ENCODE measurements around the gene FGFBP2.
A peak's percentile ranks its signal among the peaks of the same experiment; 100 is the strongest.

FGFBP2 gene, protein sequence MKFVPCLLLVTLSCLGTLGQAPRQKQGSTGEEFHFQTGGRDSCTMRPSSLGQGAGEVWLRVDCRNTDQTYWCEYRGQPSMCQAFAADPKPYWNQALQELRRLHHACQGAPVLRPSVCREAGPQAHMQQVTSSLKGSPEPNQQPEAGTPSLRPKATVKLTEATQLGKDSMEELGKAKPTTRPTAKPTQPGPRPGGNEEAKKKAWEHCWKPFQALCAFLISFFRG

DNA sequence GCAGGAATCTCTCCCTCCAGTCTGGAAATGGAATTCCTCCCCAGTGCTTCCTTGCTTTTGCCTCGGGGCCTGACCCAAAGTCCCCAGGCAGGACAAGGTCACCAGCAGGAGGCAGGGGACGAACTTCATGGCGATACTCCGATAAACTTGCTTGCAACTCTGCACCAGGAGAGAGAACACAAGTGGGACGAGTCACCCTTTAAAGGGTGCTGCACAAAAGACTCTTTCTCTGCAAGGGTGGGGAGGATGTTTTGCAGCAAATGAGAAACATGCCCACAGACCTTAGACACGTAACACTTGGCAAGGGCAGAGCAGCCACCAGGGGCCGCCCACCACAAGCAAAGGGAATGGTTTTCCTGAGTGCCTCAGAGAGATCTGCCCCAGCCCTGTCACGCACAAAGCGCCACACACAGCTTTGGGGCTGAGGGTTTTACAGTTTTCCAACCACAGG, at the start of gene FGFBP2:
Gene FGFBP2 (minus strand): TSS at position 175 of the 451 bp plus-strand sequence. CDS start 46 bp downstream, at position 129.
- DNase-seq (ENCODE audit: extremely low read depth in 1 of 2, low read depth in 1 of 2) = peak; percentile 44 to 55

DNA sequence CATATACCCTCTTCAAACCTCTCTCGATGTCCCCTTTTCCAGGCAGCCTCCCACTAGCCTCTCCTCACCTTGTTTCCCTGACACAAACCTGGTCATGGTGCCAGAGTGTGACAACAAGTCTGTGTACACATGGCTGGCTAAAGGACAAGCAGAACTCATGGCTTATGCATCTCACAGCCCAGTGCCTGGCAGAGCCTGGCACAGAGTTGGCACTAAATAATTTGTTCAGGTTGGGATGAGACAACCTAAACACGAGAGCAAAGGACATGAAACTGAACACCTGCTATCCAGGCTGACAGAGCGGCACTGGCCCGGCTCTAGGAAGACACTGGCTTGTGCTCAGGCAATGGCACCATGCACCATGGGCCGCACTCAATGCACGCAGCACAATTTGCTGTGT, 48.2 kb upstream of the FGFBP2 start:
- DNase-seq (ENCODE audit: extremely low read depth in 1 of 2, low read depth in 1 of 2) = no peak

DNA sequence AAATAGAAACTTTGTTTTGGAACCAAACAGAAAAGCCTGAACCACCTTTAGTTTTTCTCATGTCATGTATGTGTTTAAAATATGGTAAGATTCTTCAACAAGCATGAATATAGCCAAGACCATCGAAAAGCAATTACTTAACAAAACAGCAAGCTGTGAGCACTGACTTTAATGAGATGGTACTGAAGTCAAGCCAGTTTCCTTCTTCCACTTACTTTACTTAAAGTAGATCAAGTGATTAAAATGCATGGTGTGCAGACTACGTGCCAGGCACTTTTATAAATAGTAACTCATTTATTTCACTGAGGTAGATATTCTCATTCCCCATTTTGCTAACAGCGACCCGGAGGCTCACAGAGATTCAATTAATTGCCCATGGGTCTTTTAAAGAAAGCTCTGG, 46.2 kb upstream of the FGFBP2 start:
- no peak for DNase-seq (ENCODE audit: extremely low read depth in 1 of 2, low read depth in 1 of 2)

DNA sequence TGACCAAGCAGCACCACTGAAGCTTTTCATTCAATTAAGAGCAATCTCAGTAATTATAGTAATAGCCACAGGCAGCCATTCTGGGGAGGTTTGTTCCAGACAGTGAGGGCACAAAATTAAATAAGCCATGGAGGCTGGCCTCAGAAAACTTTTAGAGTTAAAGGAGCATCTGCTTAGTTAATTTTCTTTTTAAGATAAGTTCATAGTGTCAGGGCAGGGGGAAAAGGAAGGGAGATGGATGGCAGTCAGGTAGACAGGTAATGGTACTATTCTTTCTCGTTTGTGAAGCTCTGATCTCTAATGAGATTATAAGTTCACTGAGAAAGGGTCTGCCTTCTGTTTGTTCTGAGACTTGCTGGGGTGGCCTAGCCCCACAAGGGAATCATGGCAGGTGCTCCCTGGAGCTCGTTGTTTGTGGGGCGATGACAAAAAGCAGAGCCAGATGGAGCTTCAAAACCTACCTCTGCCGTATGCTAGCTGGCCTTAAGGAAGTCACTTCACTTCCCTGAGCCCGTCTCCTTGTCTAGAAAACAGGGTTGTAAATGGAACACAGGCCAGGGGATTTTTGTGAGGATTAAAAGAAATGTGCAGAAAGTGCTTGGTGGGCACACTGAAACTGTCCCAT, 44.6 kb upstream of the FGFBP2 start:
- DNase-seq (ENCODE audit: extremely low read depth in 1 of 2, low read depth in 1 of 2) = no peak

DNA sequence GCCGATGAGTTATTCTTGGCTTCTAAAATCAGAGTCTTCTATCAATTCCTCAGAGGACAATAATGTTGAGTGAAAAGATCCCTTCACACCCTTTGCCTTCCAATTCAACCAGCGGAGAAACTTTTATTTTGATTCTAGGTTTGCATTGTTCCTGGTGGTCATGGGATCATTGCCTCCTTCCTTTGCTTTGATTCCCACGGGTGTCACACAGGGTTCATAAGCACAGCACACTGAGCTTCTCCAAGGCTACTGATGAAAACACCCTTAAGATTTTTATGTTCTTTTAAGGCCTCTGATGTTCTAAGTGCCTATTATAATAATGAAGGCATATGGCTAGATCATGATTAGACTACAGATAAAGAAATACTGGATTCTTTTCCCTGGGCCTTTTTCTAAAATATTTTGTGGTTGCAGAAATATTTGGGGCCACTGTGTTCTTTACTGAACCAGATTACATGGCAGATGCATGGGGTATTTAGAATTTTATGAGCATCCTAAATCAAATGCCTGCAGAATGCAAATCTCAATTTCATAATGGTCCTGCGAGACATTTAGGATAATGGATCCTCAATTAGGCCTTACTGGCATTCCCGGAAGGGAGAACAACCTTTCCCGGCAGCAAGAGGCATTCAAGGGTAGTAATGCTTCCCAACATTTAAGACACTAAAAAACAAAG, 43.9 kb upstream of the FGFBP2 start:
- no peak for DNase-seq (ENCODE audit: extremely low read depth in 1 of 2, low read depth in 1 of 2)

DNA sequence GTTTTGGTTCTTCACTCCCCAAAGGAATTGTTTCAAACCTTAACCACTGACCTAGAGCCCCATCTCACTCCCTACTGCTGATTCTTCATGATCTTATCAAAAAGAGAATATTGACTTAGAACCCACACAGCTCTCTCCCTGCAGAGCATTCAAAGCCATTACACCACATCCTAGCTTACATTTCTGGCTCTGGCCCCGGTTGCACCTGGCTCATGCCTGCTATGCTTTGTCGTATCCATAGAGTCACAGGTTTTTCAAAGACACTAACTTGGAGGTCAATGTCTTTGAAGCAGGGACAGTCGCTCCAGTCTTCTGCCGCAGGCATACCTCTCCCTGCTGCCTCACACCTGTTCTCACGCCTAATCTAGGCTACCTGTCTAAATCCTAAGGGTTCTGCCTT, 42.7 kb upstream of the FGFBP2 start:
- no peak for DNase-seq (ENCODE audit: extremely low read depth in 1 of 2, low read depth in 1 of 2)

DNA sequence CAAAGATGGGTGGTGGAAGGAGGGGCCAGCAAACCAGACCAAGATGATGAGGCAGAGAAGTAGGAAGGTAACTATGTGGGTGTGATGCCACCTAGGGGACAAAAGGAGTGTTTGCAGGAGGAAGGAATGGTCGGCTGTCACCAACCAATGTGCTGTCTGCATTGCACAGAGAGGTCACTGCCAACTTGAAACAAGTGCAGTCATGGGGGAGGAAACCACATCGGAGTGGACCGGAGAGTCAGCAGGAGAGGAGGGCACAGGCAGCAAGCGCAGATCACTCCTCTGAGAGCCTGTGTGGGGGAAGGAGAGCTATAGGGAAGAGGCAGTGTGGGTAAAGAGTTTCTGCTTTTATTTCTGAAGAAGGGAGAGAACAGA, 38.5 kb upstream of the FGFBP2 start:
- DNase-seq (ENCODE audit: extremely low read depth in 1 of 2, low read depth in 1 of 2) = peak in 1 of 2 donors; percentile 14

DNA sequence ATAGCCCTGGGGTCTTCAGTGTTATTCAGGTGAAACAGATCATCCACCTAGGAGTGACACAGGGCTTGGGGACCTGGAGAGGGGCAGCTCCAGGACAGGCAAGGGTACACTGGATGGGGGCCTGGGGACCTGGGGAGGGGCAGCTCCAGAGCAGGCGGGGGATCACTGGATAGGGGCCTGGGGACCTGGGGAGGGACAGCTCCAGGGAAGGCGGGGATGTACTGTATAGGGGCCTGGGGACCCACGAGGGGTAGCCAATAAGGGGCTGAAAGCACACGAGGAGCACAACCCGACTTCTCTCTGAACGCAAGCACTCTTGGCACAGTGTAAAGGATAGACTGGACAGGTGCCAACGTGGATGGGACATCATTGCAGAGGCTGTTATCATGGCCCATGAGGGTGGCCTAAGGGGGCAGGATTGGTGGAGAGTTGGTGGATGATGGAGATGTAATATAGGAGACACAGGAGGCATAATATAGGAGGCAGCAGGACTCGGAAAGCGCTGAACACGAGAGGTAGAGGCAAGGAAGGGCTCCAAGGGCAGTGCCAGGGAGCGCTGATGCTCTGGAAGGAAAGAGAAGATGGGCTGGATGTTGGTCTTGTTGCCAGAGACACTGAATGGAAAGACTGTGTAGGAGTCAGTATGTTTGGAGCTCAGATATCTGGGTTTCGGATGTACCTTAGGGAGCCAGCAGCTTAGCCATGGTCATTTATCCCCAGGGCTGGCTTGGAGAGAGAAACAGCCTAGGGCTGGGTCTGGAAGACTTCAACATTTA, 37.9 kb upstream of the FGFBP2 start:
- DNase-seq (ENCODE audit: extremely low read depth in 1 of 2, low read depth in 1 of 2) = no peak

DNA sequence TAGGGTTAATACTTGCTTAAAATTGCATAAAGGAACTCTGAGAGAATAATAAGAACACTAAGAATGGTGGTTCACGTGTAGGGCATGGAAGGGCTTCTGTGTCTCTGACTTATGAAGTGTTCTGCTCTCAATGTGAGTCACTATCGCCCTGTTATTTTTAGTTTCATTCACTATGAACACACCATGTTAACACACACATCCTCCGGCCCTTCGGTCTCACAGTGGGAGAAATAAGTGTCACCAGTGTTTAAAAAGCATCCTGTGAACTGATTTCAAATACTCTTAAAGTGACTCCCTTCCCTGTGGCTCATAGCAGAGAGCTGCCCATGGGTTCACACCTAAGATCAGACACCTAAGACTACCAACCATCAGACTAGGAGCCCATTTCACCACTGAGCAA, 33.8 kb upstream of the FGFBP2 start:
- DNase-seq (ENCODE audit: extremely low read depth in 1 of 2, low read depth in 1 of 2) = no peak

DNA sequence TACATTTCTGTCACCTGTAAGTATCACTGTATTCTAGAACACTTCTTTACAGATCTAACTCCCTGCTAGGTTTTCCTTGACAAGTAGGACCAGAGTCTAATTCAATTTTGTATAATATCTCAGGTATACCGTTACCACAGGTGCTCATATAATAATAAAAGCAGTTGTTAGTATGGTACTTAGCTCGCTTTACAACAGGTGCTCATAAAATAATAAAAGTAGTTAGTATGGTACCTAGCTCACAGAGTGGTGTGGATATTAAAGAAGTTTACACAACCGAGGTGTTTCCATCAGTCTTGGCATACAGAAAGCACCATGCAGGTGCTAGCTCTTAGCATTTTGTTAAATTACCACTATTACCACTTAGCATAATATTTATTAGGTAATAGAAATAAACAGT, 32.9 kb upstream of the FGFBP2 start:
- DNase-seq (ENCODE audit: extremely low read depth in 1 of 2, low read depth in 1 of 2) = no peak

DNA sequence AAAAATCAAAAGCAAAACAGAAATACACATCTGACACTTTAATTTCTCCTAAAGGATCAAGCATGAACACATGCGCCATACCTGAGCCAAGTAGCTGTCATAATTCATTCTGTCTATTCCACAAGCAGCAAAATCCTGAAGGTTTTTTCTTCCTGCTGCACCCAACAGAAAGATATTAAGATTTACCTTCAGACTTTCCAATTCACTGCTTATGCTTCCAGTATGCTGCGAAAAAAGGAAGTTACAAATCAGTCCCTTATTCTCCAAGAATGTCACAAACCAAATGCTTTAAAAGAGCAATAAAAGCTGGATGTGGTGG, 29.2 kb upstream of the FGFBP2 start:
- no peak for DNase-seq (ENCODE audit: extremely low read depth in 1 of 2, low read depth in 1 of 2)

DNA sequence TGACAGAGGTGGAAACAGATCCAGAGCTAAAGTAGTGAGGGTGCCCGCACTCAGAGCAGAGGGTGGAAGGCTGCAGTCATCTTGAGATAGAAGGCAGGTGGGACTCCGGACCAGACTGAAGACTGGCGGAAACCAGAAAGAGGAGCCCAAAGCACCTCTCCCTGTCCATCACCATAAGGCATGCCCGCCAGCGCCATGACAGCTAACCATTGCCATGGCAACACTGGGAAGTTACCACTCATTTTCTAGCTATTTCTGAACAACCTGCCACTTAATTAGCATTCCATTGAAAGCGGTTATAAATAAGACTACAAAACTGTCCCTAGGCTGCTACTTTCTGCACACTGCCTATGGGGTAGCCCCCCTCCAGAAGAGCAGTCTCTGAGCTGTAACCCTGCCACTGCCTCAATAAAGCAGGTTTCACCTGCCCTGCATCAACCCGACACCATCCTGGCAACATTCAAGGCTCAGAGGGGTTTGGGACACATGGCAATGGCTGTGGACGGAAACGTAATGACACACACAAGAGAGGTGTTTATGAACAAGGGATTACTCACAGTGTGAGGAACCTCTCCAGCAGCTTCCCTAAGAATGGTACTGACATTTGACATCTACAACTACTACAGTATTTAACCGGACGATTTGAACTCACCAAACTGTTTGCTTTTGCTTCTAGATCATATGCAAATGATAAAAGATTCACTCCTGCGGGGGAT, 27.8 kb upstream of the FGFBP2 start:
- no peak for DNase-seq (ENCODE audit: extremely low read depth in 1 of 2, low read depth in 1 of 2)

DNA sequence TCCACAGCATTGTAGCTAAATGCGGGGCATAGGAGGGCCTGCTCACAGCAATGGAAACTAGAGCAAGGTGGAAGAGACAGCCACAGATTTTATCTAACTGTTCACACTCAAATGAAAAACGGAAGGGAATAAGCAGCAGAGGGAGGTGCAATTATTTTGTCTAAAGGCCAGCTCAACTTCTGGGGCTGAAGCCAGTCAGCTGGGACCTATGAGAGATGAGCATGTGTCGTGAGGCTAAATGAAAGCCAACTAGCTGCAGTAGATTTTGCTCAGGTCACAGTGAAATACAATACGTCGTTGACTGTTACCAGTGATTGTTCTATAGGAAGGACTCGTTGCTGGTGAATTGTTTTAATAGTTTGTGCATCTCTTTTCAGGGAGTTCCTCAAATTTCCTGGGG, 26.4 kb upstream of the FGFBP2 start:
- DNase-seq (ENCODE audit: extremely low read depth in 1 of 2, low read depth in 1 of 2) = no peak

DNA sequence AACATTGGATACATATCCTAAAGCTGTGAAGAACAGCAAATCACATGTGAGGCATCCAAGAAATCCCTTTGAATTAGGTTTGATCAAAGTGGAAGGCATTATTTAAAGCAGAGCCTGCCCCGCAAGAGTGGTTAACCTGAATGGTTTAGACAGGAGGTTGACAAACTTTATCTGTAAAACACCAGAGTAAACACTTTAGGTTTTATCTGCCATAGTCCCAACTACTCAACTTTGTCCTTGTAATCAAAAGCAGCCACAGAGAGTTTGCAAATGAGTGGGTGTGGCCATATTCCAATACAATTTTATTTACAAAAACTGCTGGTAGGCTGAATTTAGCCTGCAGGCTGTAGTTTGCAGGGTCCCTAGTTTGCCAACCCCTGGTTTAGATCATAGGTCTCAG, 25.2 kb upstream of the FGFBP2 start:
- DNase-seq (ENCODE audit: extremely low read depth in 1 of 2, low read depth in 1 of 2) = no peak

DNA sequence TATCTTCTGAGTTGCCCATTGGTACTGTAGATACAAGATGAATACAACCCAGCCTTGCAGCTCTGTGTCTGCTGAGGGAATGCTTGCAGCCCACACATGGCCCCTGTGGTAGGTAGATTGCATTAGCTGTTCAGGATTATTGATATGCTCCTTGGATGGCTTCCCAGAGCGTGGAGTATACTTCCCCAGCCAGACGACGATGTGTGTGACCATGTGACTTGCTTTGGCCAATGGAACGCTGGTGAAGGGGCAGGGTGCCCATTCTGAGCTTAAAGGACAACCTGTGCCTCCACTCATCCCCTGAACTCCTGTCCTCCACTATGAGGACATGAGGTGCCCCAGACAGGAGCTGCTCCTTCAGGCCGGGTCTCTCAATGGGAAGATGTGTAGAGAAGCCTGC, 23.9 kb upstream of the FGFBP2 start:
- DNase-seq (ENCODE audit: extremely low read depth in 1 of 2, low read depth in 1 of 2) = no peak

DNA sequence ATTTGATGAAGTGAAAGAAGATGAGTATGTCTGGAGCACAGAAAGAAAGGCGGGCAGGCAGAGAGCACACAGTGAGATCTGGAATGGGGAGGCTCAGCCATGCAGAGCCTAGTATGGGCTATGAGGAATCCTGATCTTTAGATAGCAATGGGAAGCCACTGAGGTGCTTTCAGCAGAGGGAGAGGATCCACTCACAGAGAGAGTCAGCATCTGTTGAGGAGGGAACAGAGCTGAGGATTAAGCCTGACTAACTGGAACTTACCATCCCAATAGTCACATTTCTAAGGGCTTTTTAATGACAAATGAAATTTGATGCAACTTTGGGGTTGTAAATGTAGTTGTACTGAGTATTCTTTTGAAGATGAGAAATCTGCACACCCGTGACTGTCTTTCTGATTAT, 20.6 kb upstream of the FGFBP2 start:
- no peak for DNase-seq (ENCODE audit: extremely low read depth in 1 of 2, low read depth in 1 of 2)

DNA sequence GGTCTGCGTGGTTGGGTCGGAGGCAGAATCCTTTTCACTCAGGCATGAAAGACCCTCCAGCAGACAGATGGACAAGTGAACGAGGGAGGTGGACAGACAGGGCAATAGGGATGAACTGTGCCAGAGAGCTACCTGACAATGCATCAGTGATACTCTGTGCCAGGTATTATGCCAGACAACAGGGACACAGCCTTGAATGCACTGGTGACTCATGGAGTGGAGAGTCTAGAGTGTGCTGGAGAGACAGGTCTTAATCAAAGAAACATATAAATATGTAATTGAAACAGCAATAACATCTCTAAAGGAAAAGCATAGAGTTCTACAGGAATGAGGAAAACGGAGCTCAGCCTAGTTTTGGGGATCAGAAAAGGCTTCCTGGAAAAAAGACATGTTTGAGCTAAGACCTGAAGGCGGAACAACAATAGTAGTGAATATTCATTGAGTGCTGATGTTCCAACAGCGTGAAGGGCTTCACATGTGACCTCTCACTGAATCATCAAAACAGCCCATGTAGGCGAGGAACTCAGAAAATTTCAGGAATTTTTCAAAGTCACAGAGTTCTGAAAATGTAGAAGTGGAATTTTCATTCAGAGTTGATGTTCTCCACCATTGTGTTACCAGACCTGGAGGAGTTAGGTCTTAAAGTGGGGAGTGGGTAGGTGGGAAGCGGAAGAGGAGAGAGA, 20.0 kb upstream of the FGFBP2 start:
- no peak for DNase-seq (ENCODE audit: extremely low read depth in 1 of 2, low read depth in 1 of 2)

DNA sequence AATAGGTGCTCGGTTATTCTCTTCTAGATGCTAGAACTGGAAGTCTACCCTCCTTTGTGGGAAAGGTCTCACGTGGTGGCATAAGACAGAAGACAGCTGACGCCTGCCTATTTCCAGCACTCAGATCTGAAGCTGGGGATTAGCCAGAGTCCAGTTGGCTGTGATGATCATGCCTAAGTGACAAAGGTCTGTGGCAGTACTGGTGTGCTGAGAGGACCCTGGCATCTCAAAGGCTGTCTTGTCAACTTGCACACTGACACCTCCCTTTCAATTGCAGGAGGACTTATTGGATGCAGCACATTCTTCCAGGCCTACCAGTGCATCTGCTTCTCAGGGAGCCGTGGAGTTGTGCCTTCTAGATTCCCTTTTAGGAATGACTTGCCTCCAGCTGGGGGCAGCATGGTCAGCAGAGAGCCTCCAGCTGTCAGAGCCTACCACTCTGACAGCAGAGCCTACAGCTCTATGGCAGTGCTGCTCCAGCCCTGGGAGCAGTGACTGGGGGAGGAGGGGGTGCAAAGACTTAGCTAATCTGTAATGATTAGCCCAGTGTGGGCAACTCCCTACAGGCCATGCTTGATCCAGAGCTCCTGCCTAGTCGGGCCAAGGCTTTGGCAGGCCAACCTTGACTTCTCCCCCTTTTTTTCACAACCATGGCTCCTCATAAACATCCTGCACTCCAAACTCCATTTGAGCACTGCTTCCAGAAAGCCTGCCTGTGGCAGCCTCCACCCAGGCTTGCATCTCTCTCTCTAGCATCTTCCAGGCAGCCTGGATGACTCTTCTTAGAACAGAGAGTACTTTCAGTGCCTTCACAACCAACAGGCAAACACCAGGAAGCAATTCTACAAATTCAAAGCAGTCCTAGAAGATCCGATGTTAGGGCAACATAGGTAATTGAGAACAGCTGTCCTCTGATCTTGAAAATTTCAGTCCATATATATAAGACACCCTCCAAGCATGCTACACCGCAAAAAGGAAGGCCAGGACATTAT, 13.8 kb upstream of the FGFBP2 start:
- no peak for DNase-seq (ENCODE audit: extremely low read depth in 1 of 2, low read depth in 1 of 2)

DNA sequence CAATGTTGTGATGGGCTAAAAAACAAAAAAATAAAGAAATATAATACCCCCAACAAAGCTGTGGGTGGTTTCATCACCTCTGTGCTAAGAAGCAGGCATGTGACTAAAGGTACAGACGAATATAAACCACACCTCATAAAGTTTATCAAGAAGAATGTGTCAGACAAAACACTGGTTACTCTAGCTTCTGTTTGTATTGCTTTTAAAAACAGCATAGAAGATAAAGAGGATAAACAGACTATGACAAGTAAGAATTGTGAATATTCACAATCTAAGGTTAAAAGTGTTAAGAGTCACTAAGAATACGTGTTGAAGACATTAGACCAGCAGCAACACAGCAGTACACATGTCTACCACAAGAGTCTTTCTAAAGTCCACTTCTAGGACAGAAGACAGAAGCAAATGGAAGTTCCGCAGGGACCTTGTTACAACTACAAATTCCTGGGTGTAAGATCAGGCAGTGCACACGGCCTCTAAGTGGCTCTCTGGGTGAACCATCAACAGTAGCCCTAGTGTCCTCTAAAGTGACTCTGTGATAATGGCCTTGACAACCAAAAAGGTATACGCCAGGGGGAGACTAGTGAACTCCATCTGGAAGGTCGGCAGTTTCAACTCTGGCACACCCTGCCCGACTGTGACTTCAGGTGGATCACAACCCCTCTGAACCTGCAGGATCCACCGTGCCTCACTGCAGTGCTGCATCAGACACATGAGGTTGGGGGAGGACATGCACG, 8.3 kb upstream of the FGFBP2 start:
- no peak for DNase-seq (ENCODE audit: extremely low read depth in 1 of 2, low read depth in 1 of 2)
